Smooth muscle cell (in vitro differentiated cells): ENCODE measurements around the gene CYREN. TPM values are rescaled to one million over a fixed set of nuclear protein-coding genes. Genes with fewer than 3 reads are reported as not detected.

Experiments
- DNase-seq: peaks from one replicate; lab custom pipeline; 2025; ENCODE audit not compliant: unreplicated experiment; lab: John Stamatoyannopoulos, UW
- H2AFZ ChIP-seq: fragments of 200-600 bp; sonication (generic); 2 replicates; pipeline ENCODE4 v1.6.0; 2016; ENCODE audit warnings: antibody characterized with exemption, low read depth, mild to moderate bottlenecking
- H3F3A ChIP-seq: fragments of 200-600 bp; sonication (generic); 2 replicates; pipeline ENCODE4 v1.6.0; 2017; ENCODE audit warnings: antibody characterized with exemption, low read depth
- H3K27ac ChIP-seq: fragments of 200-600 bp; sonication (generic); 2 replicates; pipeline ENCODE4 v1.5.1; 2016; ENCODE audit warnings: low read depth, mild to moderate bottlenecking
- H3K27me3 ChIP-seq: fragments of 200-600 bp; sonication (generic); 2 replicates; pipeline ENCODE4 v1.6.1; 2016; ENCODE audit warnings: low read depth, mild to moderate bottlenecking
- H3K36me3 ChIP-seq: fragments of 200-600 bp; sonication (generic); 2 replicates; pipeline ENCODE4 v1.5.1; 2016; ENCODE audit warnings: low read depth
- H3K4me1 ChIP-seq: fragments of 200-600 bp; sonication (generic); 2 replicates; pipeline ENCODE4 v1.5.1; 2016; ENCODE audit warnings: low read depth
- H3K4me2 ChIP-seq: fragments of 200-600 bp; sonication (generic); 2 replicates; pipeline ENCODE4 v1.6.0; 2016; ENCODE audit warnings: mild to moderate bottlenecking
- H3K4me3 ChIP-seq: fragments of 200-600 bp; sonication (generic); 2 replicates; pipeline ENCODE4 v1.5.1; 2016; ENCODE audit warnings: mild to moderate bottlenecking
- H3K79me2 ChIP-seq: fragments of 200-600 bp; sonication (generic); 2 replicates; pipeline ENCODE4 v1.6.0; 2016; ENCODE audit warnings: low read depth, mild to moderate bottlenecking
- H3K9ac ChIP-seq: fragments of 200-600 bp; sonication (generic); 2 replicates; pipeline ENCODE4 v1.6.0; 2016; ENCODE audit warnings: low read depth
- H3K9me3 ChIP-seq: fragments of 200-600 bp; sonication (generic); replicated peaks from 2 replicates; pipeline ENCODE4 v1.5.1; 2016; ENCODE audit warnings: low read depth
- H4K20me1 ChIP-seq: fragments of 200-600 bp; sonication (generic); 2 replicates; pipeline ENCODE4 v1.6.0; 2016; ENCODE audit warnings: low read depth
- WGBS: methylation state at CpG from one replicate; pipeline ENCODE4 v1.1.7; 2016; ENCODE audit warnings: low lambda C conversion rate; 5-methylcytosine and 5-hydroxymethylcytosine counted together
- polyA plus RNA-seq: library from polyadenylated mRNA; unstranded; fragments of >200 nt; fragmentation: Nextera tagmentation; extraction: Ambion mirVana; gene quantifications from 2 replicates; pipeline ENCODE4 v1.2.1, GENCODE V29; 2016
- total RNA-seq: library from RNA; depleted of rRNA; stranded (reverse); fragments of >200 nt; gene quantifications from 2 replicates; pipeline ENCODE4 v1.2.3, GENCODE V29; 2014
- TF ChIP-seq, protein P1 (sequence below): fragments of 200-600 bp; sonication (generic); IDR thresholded peaks from 2 replicates; pipeline ENCODE4 v1.5.1; 2017; ENCODE audit warnings: borderline replicate concordance, mild to moderate bottlenecking, antibody characterized with exemption; ENCODE audit not compliant: insufficient read depth, poor library complexity, severe bottlenecking

The CYREN gene
- total and polyA plus RNA-seq, 2 experiments from 2014 or later = 33.4 to 38.2 TPM

DNA sequence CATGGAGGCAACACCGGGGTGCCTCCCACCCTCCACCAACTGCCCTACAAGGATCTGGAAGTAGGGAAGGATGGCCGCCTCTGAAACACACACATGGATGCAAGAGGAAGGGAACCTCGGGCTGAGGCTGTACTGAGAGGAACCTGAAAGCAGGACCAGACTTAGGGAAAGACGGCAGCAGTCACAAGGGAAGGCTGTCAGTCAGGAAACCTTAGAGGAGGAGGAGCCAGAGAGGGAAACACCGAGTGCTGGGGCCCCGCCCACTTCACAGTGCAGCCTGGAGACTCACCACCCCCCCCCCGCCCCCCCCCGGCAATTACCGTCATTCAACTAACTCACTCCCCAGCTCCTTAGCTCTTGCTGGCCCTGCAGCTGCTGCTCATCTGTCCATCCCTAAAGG, 2.5 kb downstream of the CYREN start:
- Histone ChIP-seq H3K9ac (no peak overlapping the region), H3K36me3 (no peaks in the 10 kb centered on the region), H3K9me3 (no peaks in the 10 kb centered on the region), H4K20me1 (peaks cover 6% of the 10 kb centered on the region), H3K4me2 (no peak overlapping the region), H3K4me3 (no peak overlapping the region), H3F3A (peaks cover 3% of the 10 kb centered on the region), H3K27me3 (no peaks in the 10 kb centered on the region), H3K79me2 (peaks cover 18% of the 10 kb centered on the region), H3K27ac (no peak overlapping the region), H2AFZ (no peak overlapping the region), H3K4me1 (peaks cover 14% of the 10 kb centered on the region)
- DNase-seq = no peak
- TF ChIP-seq, protein P1, sequence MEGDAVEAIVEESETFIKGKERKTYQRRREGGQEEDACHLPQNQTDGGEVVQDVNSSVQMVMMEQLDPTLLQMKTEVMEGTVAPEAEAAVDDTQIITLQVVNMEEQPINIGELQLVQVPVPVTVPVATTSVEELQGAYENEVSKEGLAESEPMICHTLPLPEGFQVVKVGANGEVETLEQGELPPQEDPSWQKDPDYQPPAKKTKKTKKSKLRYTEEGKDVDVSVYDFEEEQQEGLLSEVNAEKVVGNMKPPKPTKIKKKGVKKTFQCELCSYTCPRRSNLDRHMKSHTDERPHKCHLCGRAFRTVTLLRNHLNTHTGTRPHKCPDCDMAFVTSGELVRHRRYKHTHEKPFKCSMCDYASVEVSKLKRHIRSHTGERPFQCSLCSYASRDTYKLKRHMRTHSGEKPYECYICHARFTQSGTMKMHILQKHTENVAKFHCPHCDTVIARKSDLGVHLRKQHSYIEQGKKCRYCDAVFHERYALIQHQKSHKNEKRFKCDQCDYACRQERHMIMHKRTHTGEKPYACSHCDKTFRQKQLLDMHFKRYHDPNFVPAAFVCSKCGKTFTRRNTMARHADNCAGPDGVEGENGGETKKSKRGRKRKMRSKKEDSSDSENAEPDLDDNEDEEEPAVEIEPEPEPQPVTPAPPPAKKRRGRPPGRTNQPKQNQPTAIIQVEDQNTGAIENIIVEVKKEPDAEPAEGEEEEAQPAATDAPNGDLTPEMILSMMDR = no peak
- 93% methylated on average over 4 of the region's 9 CpGs for WGBS

DNA sequence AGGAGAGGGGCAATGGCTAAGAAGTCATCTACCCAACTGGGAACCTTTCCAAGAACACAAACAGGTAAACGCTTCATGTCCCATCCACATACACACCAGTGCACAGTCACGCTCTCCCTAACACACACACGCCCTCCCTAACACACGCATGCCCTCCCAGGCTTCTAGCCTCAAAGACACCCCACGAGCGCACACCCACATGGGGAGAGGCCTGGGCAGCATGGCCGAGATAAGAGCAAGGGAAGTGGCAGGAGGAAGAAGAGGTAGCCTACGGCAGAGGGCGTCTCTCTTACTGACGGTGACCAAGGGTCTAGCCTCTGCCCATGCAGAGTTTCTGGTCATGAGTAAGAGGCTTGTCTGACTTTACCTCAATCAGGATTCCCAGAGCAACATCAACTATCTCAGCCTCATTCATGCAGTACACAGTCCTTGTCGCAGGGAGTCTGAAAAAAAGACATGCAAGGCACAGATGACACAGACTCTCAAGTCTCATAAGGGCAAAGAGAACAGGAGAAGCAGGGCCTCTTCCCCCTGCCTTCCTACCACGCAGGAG, 3.1 kb downstream of the CYREN start:
- Histone ChIP-seq H3K4me3 (no peak overlapping the region), H4K20me1 (peaks cover 6% of the 10 kb centered on the region), H3K4me2 (no peak overlapping the region), H3K9me3 (no peaks in the 10 kb centered on the region), H3K27me3 (no peaks in the 10 kb centered on the region), H3K36me3 (no peaks in the 10 kb centered on the region), H3K79me2 (peaks cover 18% of the 10 kb centered on the region), H3K27ac (no peak overlapping the region), H3K9ac (no peak overlapping the region), H3K4me1 (peaks cover 14% of the 10 kb centered on the region), H3F3A (peaks cover 3% of the 10 kb centered on the region), H2AFZ (no peak overlapping the region)
- TF ChIP-seq, protein P1 = no peak
- WGBS = 92% methylated on average over 12 of the region's 12 CpGs
- DNase-seq = no peak

DNA sequence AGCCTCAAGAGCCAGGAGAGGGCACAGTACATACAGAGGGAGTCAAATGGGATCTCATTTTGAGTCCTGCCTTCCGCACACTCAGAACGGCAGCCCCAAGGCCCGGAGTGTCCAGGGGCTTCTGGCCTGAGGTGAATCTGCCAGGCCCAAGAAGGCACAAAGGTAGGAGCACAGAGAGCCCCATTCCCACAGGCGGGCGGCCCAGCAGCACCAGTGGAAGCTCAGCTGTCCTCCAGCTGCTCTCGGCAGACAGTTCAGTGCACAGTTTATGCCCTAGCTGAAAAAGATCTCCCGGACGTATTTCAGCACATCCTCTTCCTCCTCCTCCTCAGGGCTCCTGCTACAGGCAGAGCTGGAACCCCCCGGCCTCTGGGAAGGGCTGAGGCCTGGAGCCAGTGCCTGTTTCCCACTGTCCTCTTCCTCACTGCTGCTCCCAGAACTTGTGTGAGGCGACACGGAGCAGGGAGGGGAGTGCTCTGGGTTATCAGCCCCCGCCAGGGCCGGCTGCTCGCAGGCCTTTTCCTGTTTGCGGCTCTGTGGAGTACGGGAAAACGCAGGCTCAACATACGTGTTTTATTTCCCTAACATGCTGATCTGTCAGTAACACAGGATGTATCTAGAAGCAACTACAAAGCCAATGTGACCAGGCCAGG, 4.0 kb downstream of the CYREN start:
- DNase-seq = no peak
- H3K27ac ChIP-seq = no peak overlapping the region
- no peak overlapping the region for H3K4me2 ChIP-seq
- H2AFZ ChIP-seq = no peak overlapping the region
- WGBS = 97% methylated on average over 18 of the region's 18 CpGs
- H3K4me1 ChIP-seq = peaks cover 14% of the 10 kb centered on the region
- H3K9ac ChIP-seq = no peak overlapping the region
- H3F3A ChIP-seq = peaks cover 3% of the 10 kb centered on the region
- TF ChIP-seq, protein P1 = no peak
- no peak overlapping the region for H3K4me3 ChIP-seq
- H3K27me3 ChIP-seq = no peaks in the 10 kb centered on the region
- H3K79me2 ChIP-seq = peaks cover 18% of the 10 kb centered on the region
- no peaks in the 10 kb centered on the region for H3K9me3 ChIP-seq
- H4K20me1 ChIP-seq = peaks cover 6% of the 10 kb centered on the region
- H3K36me3 ChIP-seq = no peaks in the 10 kb centered on the region

DNA sequence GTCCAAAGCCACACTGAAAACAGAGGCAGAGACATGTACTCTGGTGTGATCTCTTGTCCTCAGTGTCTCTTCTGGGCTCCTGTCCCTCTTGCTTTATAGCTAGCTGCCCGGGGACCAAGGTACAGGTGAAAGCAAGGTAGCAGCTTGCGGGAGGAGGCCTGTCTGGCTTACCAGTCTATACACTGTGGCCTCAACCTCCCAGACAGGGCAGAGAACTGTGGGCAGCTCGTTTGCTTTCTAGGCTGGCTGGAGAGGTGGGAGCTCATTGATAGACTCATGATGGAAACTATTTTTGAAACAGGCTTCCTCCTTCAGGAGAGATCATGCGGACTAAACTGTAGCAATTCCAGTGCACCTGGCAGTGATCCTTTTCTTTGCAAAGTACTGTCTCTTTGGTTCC, 4.6 kb downstream of the CYREN start:
- Histone ChIP-seq H3K4me3 (no peak overlapping the region), H3K27ac (no peak overlapping the region), H3K27me3 (no peaks in the 10 kb centered on the region), H3K79me2 (peaks cover 18% of the 10 kb centered on the region), H3K9ac (no peak overlapping the region), H4K20me1 (peaks cover 6% of the 10 kb centered on the region), H3K4me1 (peaks cover 14% of the 10 kb centered on the region), H3F3A (peaks cover 8% of the 10 kb centered on the region), H2AFZ (no peak overlapping the region), H3K9me3 (no peaks in the 10 kb centered on the region), H3K36me3 (no peaks in the 10 kb centered on the region), H3K4me2 (no peak overlapping the region)
- 96% methylated on average over 4 of the region's 4 CpGs for WGBS
- TF ChIP-seq, protein P1 = no peak
- DNase-seq = no peak
